ENCODE results near the gene LILRA5. TPM values are rescaled to one million over a fixed set of nuclear protein-coding genes. Genes with fewer than 3 reads are reported as not detected.

Gene LILRA5
- total and polyA plus RNA-seq, 2 of the 13 experiments (the other 11 are each of a cell fraction or from before 2014, with no cell fraction given): not detected

DNA sequence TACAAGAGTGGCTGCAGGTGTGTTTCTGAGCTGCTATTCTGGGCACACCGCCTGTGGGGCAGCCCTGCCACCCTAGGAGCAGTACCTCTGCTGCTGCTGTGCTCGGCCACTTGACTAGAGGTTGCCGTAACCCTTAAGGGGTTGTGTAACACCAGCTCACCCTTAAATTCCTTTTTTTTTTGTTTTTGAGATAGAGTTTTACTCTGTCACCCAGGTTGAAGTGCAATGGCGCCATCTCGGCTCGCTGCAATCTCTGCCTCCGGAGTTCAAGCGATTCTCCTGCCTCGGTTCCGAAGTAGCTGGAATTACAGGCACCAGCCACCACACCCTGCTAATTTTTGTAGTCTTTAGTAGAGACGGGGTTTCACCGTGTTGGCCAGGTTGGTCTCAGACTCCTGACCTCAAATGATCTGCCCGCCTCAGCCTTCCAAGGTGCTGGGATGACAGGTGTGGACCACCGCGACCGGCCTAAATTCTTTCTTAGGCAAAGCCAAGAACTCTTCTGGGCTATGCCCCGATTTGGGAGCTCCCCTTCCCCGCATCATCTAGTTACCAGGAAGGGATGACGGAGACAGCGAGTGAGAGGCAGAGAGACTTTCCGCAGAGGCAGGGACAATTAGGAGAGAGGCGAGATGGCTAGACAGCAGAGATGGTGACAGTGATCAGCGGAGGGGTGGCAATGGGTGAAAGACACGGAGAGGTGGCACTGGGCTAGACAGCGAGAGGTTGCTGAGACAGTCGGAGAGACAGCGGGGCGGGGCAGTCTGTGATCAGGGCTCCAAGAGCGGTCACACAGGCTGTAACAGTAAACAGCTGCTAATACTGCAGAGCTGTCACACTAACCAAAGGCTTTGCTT lies 4.4 kb upstream of the LILRA5 start:
- Histone ChIP-seq H3K4me1 (ENCODE audit: insufficient read depth, low read length) (no peaks in the 10 kb centered on the region), H4K20me1 (ENCODE audit: insufficient read depth, low read length) (no peaks in the 10 kb centered on the region), H2AFZ (ENCODE audit: low read length) (no peak overlapping the region), H3K79me2 (ENCODE audit: insufficient read depth, low read length) (no peaks in the 10 kb centered on the region), H3K27me3 (ENCODE audit: control insufficient read depth in 1 of 2, insufficient read depth in 2 of 2, low read length in 2 of 2) (peaks cover 2 to 13% of the 10 kb centered on the region in 2 experiments; a peak in 3 of 5 replicates), H3K4me3 (replicated peaks in 1 of 3; ENCODE audit: insufficient read depth in 1 of 3, low read depth in 2 of 3, low read length in 3 of 3) (no peak overlapping the region), H3K27ac (ENCODE audit: extremely low read length, insufficient read depth, low read length) (no peak overlapping the region), H3K9ac (ENCODE audit: insufficient read depth, low read depth, low read length) (no peak overlapping the region), H3K4me2 (ENCODE audit: low read depth, low read length) (no peak overlapping the region), H3K9me3 (ENCODE audit: low read length) (no peaks in the 10 kb centered on the region), H3K36me3 (replicated peaks in 1 of 2; ENCODE audit: control insufficient read depth in 1 of 2, insufficient read depth in 2 of 2, low read length in 2 of 2) (no peaks in the 10 kb centered on the region)
- BruUV-seq (replicated peaks): no TSS peak
- ChIA-PET CTCF (ENCODE audit: low intra/inter-chr PET ratio, low total read pairs) (no interaction called here), POLR2A (no interaction called here)
- intact Hi-C loops (cut with micrococcal nuclease; ENCODE audit: unreplicated experiment) (no loop called here), in situ Hi-C loops (cut with HindIII; ENCODE audit: extremely low pct_ligation_motif_present, low pct_unique_long_range_greater_than_20kb) (no loop called here)
- TF ChIP-seq RCOR2 (CRISPR knock-in tag; IDR thresholded peaks at IDR 0.05) (no peak), ZNF737 (CRISPR knock-in tag; IDR thresholded peaks at IDR 0.05; ENCODE audit: borderline replicate concordance) (no peak), ZNF350 (CRISPR knock-in tag; IDR thresholded peaks at IDR 0.05; ENCODE audit: borderline replicate concordance, low read depth) (no peak), ZNF205 (CRISPR knock-in tag; IDR thresholded peaks at IDR 0.05) (no peak), UBTF (CRISPR knock-in tag; IDR thresholded peaks at IDR 0.05) (no peak), TBX3 (IDR thresholded peaks at IDR 0.05; ENCODE audit: borderline replicate concordance) (no peak), RBFOX2 (IDR thresholded peaks at IDR 0.05; ENCODE audit: low read depth, low read length) (no peak)
- TF ChIP-seq, protein P1, sequence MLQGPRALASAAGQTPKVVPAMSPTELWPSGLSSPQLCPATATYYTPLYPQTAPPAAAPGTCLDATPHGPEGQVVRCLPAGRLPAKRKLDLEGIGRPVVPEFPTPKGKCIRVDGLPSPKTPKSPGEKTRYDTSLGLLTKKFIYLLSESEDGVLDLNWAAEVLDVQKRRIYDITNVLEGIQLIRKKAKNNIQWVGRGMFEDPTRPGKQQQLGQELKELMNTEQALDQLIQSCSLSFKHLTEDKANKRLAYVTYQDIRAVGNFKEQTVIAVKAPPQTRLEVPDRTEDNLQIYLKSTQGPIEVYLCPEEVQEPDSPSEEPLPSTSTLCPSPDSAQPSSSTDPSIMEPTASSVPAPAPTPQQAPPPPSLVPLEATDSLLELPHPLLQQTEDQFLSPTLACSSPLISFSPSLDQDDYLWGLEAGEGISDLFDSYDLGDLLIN (CRISPR knock-in tag; IDR thresholded peaks at IDR 0.05; ENCODE audit: borderline replicate concordance): no peak
- FAIRE-seq (no peak), ATAC-seq (no peak), DNase-seq (ENCODE audit: low spot score) (no peak)
- WGBS (ENCODE audit: low lambda C conversion rate): 54% methylated on average over 28 of the region's 29 CpGs
